GM18505 (cell line): ENCODE results near the gene NFIC.

Experiments
- ATAC-seq: cut with Tn5 transposase; IDR thresholded peaks from one replicate; pipeline ENCODE4 v1.9.1; 2021; ENCODE audit not compliant: unreplicated experiment
- POLR2A ChIP-seq: IDR thresholded peaks from 4 replicates; pipeline ENCODE4 v1.6.1; 2011; ENCODE audit warnings: borderline replicate concordance; ENCODE audit not compliant: insufficient read depth, insufficient read length; ENCODE audit errors: extremely low read depth

The NFIC gene

DNA sequence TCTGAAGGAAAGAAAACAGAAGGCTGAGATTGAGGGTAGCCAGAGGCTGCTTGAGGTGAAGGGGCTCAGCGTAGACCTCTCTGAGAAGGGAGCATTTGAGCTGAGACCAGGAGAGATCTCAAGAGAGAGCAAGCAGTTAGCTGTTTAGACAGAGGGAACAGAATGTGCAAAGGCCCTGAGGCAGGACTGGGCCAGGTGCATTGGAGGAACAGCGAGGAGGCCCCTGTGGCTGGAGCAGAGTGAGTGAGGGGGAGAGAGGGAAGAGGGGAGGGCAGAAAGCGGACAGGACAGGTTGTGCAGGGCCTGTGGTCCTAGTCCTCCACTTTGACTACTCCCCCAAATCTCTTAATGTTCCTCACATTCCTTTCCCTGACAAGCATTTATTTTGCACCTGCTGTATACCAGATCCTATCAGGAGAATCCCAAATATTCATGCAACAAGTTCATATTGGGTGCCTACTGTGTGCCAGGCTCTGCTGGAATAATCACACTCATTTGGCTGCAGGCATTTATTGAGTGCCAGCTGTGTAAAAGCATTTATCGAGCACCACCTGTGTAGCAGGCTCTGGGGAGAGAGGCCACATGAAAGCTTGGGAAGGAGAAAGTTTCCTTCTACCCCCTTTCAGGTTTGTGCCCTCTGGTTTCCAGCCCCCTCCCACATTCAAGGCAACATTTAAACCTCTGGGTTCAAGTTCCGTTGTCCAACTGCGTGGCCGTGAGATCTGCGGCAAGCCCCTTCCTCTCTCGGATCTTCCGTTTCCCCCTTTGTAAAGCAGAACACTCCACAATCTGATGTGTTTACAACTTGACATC lies 36.5 kb downstream of the NFIC start:
- no peak for ATAC-seq
- no peak for TF ChIP-seq POLR2A

DNA sequence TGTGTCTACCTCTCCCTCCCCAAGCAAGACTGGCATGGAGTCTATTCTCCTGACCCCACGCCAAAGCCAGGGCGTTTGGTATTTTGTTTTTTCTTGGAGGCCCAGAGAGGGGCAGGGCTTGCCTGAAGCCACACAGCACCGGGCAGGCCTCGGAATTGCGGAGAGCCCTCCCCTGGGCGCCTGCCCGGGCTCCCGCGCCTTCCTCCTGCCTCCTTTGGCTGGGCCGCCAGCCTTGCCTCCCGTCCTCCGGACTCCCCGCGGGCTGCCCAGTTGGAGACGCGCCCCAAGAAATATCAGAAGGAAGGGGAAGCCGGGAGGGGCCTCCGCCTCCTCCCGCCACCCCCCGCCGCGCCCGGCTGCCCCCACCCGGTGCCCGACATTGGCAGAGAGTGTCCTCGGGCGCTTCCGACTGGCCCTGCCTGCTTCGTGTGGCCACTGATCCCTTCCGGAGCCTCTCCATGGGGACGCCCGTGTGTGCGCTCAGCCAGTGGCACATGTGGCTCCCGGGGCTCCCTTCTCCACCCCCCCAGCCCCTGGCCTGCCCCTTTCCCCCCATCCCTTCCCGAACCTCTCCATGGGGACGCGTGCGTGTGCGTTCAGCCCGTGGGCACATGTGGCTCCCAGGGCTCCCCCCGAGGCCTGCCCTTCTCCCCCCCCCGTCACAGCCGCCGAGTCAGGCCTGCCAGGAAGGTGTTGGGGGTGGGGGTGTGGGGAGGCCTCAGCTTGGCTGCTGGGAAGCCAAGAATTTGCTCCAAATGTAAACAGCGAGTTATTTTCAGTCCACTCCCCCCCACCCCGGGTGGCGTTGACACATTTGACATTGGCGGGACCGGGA lies 37.3 kb downstream of the NFIC start:
- no peak for ATAC-seq
- TF ChIP-seq POLR2A: no peak

DNA sequence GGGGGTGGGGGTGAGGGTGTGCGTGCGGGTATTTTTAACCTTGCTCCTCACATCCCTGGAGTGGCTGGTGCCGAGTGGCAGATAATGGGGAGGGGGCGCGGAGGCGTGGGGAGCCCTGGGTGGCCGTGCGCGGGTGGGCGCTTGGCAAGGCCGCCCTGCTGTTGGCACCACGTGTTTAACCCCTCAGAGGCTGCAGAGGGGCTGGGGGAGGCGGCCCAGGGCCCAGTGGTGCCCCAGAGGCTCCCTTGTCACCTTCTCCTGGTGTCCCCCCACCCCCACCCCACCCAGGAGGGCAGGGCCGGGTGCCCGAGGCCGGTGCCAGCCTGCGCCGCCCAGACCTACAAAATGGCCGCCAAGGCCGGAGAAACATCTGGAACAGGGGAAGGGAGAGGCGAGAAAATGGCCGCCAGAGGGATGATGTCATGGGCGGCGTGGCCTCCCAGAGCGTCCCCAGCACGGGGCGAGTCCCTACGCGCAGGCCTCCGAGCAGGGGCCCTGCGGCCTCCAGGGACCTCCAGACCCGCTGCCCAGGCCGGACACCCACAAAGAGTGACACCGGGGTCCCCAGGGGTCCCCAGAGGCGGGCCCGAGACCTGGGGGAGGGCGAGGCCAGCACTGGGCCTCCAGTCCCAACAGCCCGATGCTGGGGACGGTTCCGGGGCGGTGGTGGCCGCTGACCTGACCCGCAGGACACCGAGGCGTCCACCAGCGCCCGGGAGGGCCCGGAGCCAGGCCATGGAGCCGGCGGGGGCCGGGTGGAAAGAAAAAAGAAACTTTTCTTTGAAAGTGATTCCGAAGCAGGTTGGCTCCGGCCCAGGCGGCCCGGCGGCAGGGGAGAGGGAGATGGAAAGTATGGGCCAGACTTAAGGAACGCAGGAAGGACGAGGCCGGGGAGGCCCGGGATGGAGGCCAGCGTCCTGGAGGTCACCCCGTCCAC lies 38.2 kb downstream of the NFIC start:
- ATAC-seq: no peak
- TF ChIP-seq POLR2A: no peak

DNA sequence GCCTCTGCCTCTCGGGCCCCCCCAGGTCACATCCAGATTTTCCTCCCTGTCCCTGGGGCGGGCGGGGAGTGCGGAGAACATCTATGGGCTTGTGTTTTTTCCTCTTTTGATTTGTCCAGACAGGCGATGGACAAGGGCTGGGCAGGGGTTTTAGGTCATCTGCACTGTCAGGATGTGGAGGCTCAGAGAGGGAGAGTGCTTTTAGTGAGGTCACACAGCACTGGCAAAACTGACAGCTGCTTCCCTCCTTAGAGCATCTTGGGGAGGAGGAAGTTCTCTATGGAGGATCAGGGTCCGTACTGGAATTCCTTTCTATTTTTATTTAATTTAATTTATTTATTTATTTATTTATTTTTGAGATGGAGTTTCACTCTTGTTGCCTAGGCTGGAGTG lies 38.9 kb downstream of the NFIC start:
- ATAC-seq: no peak
- no peak for TF ChIP-seq POLR2A

DNA sequence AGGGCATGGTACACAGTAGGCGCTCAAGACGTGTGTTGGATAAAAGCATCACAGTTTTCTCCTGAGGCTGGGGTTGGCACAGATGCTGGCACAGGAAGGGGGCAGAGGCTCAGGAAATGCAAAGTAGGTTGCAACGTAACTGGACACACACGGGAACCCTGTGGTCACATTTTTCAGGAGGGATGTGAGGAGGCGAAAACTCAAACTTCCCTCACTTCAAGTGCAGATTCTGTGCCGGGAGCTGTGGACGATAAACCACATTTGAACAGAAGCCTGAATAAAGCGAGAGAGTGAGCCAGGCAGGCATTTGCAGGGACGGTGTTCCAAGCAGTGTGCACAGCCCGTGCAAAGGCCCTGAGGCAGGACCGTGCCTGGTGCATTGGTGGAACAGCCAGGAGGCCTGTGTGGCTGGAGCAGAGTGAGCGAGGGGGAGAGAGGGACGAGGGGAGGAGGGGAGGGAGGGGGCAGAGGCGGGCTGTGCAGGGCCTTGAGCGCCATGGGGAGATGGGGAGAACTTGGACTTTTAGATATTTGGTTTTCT lies 40.3 kb downstream of the NFIC start:
- TF ChIP-seq POLR2A: no peak
- ATAC-seq: no peak

DNA sequence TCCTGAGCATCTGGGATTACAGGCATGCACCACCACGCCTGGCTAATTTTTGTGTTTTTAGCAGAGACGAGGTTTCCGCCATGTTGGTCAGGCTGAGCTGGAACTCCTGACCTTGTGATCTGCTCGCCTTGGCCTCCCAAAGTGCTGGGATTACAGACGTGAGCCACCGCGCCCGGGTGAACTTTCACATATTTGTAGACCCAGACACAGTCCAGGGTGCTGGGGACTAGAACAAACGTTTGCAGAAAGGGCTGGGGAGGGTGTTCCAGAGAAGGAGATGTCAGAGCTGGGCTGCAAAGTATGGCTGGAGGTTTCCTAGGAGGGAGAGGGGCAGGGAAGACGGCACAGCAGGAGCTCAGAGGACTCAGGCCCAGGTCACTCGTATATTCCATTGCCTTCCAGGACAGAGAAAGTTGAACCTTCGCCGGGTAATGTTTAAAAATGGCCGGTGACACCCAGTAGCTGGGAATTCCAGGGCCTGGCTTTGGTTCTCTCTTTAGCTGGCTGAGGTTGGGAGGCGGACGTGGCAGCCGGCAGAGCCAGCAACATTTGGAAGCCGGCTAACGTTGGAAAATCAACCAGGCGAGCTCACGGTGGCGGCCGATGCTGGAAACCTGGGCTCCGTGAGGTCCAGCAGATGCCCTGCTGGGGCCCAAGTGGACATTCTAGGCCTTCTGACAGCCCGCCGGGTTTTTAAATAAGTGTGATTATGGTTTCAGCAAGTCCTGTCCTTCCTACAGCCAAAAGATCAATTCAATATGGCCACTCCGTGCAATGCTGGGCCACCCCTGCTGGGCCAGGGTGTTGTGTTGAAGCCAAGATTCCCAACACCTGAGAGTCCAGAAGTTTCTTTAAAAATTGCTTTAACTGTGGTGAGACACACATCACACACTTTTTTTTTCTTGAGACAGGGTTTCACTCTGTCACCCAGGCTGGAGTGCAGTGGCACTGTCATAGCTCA lies 41.5 kb downstream of the NFIC start:
- ATAC-seq: no peak

DNA sequence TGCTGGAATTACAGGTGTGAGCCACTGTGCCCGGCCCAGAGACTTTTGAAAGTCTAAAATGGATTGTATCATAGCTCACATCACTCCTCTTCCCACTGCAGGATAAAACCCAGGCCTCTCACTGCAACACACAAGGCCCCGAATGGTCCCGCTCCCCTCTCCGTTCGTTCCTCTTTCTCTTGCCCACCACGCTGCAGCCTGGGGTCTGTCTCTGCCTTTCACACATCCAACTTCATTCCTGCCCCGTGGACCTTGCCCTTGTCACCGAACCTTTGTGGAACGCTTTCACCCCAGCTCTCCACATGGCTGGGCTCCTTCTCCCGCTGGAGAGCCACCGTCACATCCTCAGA lies 42.6 kb downstream of the NFIC start:
- TF ChIP-seq POLR2A: no peak
- ATAC-seq: no peak

More for the DNA sequence above, 41.5 kb downstream of the NFIC start:
- TF ChIP-seq POLR2A: no peak

DNA sequence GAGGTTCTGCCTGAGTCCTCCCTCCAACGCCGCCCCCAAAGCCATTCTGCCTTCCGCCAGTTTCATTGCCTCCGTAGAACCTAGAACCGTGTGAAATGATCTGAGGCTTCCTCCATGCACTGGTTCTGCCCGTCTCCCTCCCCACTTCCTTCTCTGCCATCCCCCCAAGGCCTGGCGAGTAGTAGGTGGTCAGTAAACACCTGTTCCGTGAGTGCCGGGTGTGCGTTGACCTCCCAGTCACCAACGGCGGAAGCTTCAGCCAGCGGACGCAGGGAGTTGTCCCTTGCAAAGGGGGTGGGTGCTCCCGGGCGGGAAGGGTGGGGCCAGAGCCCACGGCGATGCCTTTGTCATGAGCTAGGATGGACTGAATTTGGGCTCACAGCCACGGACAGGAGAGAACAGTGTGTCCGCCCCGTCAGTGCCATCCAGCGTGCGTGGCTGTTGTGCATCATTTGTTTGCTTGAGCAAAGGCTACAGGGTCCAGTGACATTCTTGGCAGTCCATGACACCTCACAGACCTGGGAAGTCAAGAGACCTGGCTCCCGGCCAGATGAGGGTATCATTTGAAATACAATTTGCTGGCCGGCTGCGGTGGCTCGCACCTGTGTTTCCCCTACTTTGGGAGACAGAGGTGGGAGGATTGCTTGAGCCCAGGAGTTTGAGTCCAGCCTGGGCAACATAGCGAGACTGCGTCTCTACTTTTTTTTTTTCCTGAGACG lies 43.1 kb downstream of the NFIC start:
- no peak for TF ChIP-seq POLR2A
- no peak for ATAC-seq

DNA sequence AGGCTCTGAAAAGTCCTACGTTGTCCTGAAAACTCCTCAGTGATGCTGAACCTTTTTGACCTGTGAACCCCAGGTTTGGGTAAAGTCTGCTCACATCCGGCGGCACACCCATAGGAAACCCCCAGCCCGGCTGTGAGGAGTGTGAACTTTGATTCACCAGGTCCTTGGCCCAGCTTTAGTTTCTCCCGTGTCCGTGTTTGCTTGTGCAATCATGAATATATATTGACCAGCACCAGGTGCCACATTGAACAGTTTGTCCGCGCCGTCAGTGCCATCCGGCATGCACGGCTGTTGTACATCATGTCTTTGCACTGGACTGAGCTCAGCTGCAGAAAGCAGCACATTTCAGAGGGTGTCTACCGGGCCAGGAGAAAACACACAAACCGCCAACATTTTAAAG lies 45.3 kb downstream of the NFIC start:
- TF ChIP-seq POLR2A: no peak

DNA sequence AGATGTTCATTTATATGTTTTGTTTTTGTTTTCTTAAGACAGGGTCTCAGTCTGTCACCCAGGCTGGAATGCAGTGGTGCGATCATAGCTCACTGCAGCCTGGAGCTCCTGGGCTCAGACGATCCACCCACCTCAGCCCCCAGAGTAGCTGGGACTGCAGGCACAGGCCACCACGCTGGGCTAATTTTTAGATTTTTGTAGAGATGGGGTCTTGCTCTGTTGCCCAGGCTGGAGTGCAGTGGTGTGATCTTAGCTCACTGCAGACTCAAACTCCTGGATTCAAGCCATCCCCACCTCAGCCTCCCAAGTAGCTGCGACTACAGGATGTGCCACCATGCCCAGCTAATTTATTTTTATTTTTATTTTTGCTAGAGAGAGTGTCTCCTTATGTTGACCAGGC lies 45.7 kb downstream of the NFIC start:
- no peak for TF ChIP-seq POLR2A
- no peak for ATAC-seq

More for the DNA sequence above, 45.3 kb downstream of the NFIC start:
- ATAC-seq: no peak

DNA sequence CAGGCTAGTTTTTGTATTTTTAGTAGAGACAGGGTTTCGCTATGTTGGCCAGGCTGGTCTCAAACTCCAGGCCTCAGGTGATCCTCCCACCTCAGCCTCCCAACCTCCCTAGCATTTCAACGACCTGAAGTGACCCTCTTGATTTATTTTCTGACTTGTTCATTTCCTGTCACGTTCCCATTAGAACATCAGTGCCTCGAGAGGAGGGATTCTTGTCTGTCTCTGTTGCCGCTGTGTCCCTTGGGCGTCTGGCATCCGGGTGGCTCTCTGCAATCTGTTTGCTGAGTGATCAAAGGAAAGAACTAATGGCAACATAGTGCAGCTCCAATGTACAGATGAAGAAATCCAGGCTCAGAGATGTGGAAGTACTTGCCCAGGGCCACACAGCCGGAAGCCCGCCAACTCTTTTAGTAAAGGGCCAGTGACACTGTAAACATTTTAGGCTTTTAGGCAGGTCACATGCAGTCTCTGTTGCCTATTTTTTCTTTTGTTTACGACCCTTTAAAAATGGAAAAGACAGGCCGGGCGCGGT lies 47.5 kb downstream of the NFIC start:
- TF ChIP-seq POLR2A: no peak
- ATAC-seq: no peak
